SK-N-SH (cell line): ENCODE measurements around the gene TSACC. TPM values are rescaled to one million over a fixed set of nuclear protein-coding genes. Genes with fewer than 3 reads are reported as not detected.

Experiments
- CTCF ChIA-PET: fragments of 300-600, 350-600 bp; formaldehyde crosslinking; extraction: SDS; loops from one replicate; lab custom pipeline; 2021; lab: Yijun Ruan, JAX
- POLR2A ChIA-PET: fragments of 350-600 bp; sonication (Branson Sonifier 250); formaldehyde crosslinking; extraction: SDS; loops from one replicate; lab custom pipeline; 2020; ENCODE audit warnings: antibody characterized with exemption, inconsistent platforms; lab: Yijun Ruan, JAX
- DNase-seq: peaks from one replicate; pipeline ENCODE4 v3.0.0; 2012
- H2AFZ ChIP-seq: fragments of 200-600 bp; sonication (generic); 2 replicates; pipeline ENCODE4 v1.8.1; 2016; ENCODE audit warnings: antibody characterized with exemption, mild to moderate bottlenecking, low read depth
- H3F3A ChIP-seq: fragments of 200-600 bp; sonication (generic); replicated peaks from 2 replicates; pipeline ENCODE3; 2016; ENCODE audit warnings: antibody characterized with exemption, mild to moderate bottlenecking; ENCODE audit not compliant: insufficient read depth
- H3K27ac ChIP-seq, 2 experiments: fragments of 200-500 bp in 1 of 2; fragments of 200-600 bp in 1 of 2; sonication (Bioruptor generic) in 1 of 2; sonication (generic), shearing (Covaris generic) in 1 of 2; 2 replicates each; pipeline versions ENCODE4 v1.5.1 to v1.6.1; 2014 to 2016; ENCODE audit warnings: low read depth in 2 of 2, inconsistent platforms in 1 of 2, low read length in 1 of 2, mild to moderate bottlenecking in 1 of 2, mixed read lengths in 1 of 2
- H3K27me3 ChIP-seq: fragments of 200-600 bp; sonication (generic), shearing (Covaris generic); 2 replicates; pipeline ENCODE4 v1.6.1; 2016; ENCODE audit warnings: mixed run types; ENCODE audit not compliant: insufficient read depth
- H3K36me3 ChIP-seq, 2 experiments: fragments of 200-500 bp in 1 of 2; fragments of 200-600 bp in 1 of 2; sonication (Bioruptor generic) in 1 of 2; sonication (generic) in 1 of 2; replicated peaks in 1 of 2; 2 replicates each; pipeline versions ENCODE3 to v1.5.1; 2014 to 2016; ENCODE audit warnings: low read length in 1 of 2, mild to moderate bottlenecking in 1 of 2; ENCODE audit not compliant: insufficient read depth in 2 of 2, control insufficient read depth in 1 of 2
- H3K4me1 ChIP-seq, 2 experiments: fragments of 200-500 bp in 1 of 2; fragments of 200-600 bp in 1 of 2; sonication (Bioruptor generic) in 1 of 2; sonication (generic), shearing (Covaris generic) in 1 of 2; 2 replicates each; pipeline versions ENCODE4 v1.5.1 to v1.6.1; 2014 to 2016; ENCODE audit warnings: low read depth in 1 of 2, low read length in 1 of 2, mixed run types in 1 of 2; ENCODE audit not compliant: insufficient read depth in 2 of 2, control insufficient read depth in 1 of 2
- H3K4me2 ChIP-seq: fragments of 200-600 bp; sonication (generic), shearing (Covaris generic); 2 replicates; pipeline ENCODE4 v1.6.1; 2017; ENCODE audit warnings: mixed run types
- H3K4me3 ChIP-seq, 2 experiments: fragments of 200-500 bp in 1 of 2; fragments of 200-600 bp in 1 of 2; sonication (Bioruptor generic) in 1 of 2; sonication (generic), shearing (Covaris generic) in 1 of 2; 2 replicates each; pipeline versions ENCODE4 v1.5.1 to v1.8.1; 2014 to 2016; ENCODE audit warnings: low read depth in 2 of 2, inconsistent platforms in 1 of 2, low read length in 1 of 2, mild to moderate bottlenecking in 1 of 2, mixed read lengths in 1 of 2, moderate library complexity in 1 of 2
- H3K79me2 ChIP-seq: fragments of 200-600 bp; sonication (generic); 2 replicates; pipeline ENCODE4 v1.8.1; 2017; ENCODE audit warnings: mild to moderate bottlenecking; ENCODE audit not compliant: insufficient read depth
- H3K9ac ChIP-seq: fragments of 200-600 bp; sonication (generic); 2 replicates; pipeline ENCODE4 v1.6.1; 2017; ENCODE audit warnings: mixed run types
- H3K9me2 ChIP-seq: fragments of 200-600 bp; sonication (generic); 2 replicates; pipeline ENCODE4 v1.6.1; 2017; ENCODE audit warnings: mixed run types
- H3K9me3 ChIP-seq: fragments of 200-600 bp; sonication (generic); 2 replicates; pipeline ENCODE4 v1.6.1; 2017; ENCODE audit warnings: mixed run types, mild to moderate bottlenecking, moderate library complexity
- H4K20me1 ChIP-seq: fragments of 200-600 bp; sonication (generic); 2 replicates; pipeline ENCODE4 v1.6.1; 2017; ENCODE audit warnings: mild to moderate bottlenecking, mixed run types; ENCODE audit not compliant: insufficient read depth
- ELF1 ChIP-seq: IDR thresholded peaks from 2 replicates; pipeline ENCODE4 v1.4.0; 2012
- EZH2phosphoT487 ChIP-seq: fragments of 200-600 bp; sonication (generic); IDR thresholded peaks from 2 replicates; pipeline ENCODE4 v1.6.1; 2017; ENCODE audit warnings: low read depth, mixed run types, mild to moderate bottlenecking, antibody characterized with exemption, moderate library complexity, borderline replicate concordance
- FOSL2 ChIP-seq: IDR thresholded peaks from 2 replicates; pipeline ENCODE4 v1.4.0; 2012; ENCODE audit warnings: low read depth, mild to moderate bottlenecking, moderate library complexity, borderline replicate concordance
- GATA2 ChIP-seq: sonication (generic); formaldehyde crosslinking; IDR thresholded peaks from 2 replicates; pipeline ENCODE4 v1.5.0; 2020; ENCODE audit warnings: mild to moderate bottlenecking, missing genetic modification reagents
- MEF2A ChIP-seq: IDR thresholded peaks from 2 replicates; pipeline ENCODE4 v1.4.0; 2012; ENCODE audit warnings: low read depth, borderline replicate concordance
- POLR2AphosphoS5 ChIP-seq: IDR thresholded peaks from 2 replicates; pipeline ENCODE4 v1.6.1; 2012; ENCODE audit warnings: low read depth, low read length
- RFX5 ChIP-seq: IDR thresholded peaks from 2 replicates; pipeline ENCODE4 v1.6.1; 2012; ENCODE audit warnings: mild to moderate bottlenecking, improper control_type of control experiment, low read length
- SIN3A ChIP-seq: IDR thresholded peaks from 2 replicates; pipeline ENCODE4 v1.6.1; 2012; ENCODE audit warnings: low read depth, mild to moderate bottlenecking, low read length, moderate library complexity, borderline replicate concordance
- WGBS: methylation state at CpG from one replicate; pipeline ENCODE4 v1.1.6; 2017; ENCODE audit warnings: low lambda C conversion rate; 5-methylcytosine and 5-hydroxymethylcytosine counted together
- polyA plus RNA-seq, 3 experiments: library from polyadenylated mRNA; depleted of rRNA; stranded (reverse); fragments of >200 nt; gene quantifications; 2 replicates each; pipeline ENCODE4 v1.2.3, GENCODE V29; 2012
- TF ChIP-seq, protein P1 (sequence below): IDR thresholded peaks from 2 replicates; pipeline ENCODE4 v1.4.0; 2012; ENCODE audit warnings: low read depth, borderline replicate concordance
- TF ChIP-seq, protein P2 (sequence below): fragments of 150-350 bp; IDR thresholded peaks from 2 replicates; pipeline ENCODE4 v1.6.1; 2017; ENCODE audit warnings: antibody characterized with exemption, low read length, low read depth, borderline replicate concordance
- TF ChIP-seq, protein P3 (sequence below): fragments of 200-600 bp; sonication (generic); IDR thresholded peaks from 2 replicates; pipeline ENCODE4 v1.6.1; 2017; ENCODE audit warnings: antibody characterized with exemption, mild to moderate bottlenecking, moderate library complexity
- TF ChIP-seq, protein P4 (sequence below): IDR thresholded peaks from 2 replicates; pipeline ENCODE4; 2012

The TSACC gene
- polyA plus RNA-seq, 1 of the 3 experiments (the other 2 are of a cell fraction), result 1.5 TPM

DNA sequence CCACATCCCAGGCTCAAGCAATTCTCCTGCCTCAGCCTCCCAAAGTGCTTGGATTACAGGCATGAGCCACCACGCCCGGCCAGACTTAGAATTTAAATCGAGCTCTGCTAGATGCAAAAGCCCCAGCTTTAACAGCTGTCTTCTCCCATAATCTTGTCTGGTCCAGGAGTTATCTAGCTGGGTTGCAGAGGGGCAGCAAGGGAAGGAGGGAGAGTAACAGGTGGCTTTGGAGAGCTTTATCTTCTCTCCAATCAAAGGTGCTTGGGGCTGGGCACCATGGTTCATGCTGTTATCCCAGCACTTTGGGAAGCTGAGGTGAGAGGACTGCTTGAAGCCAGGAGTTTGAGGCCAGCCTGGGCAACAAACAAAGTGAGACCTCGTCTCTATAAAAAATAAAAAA lies 34.5 kb downstream of the TSACC start:
- H3K9me2 ChIP-seq, result no peaks in the 10 kb centered on the region
- H3K9me3 ChIP-seq, result no peaks in the 10 kb centered on the region
- H3K79me2 ChIP-seq, result no peaks in the 10 kb centered on the region
- no peak overlapping the region for H2AFZ ChIP-seq
- H4K20me1 ChIP-seq, result no peaks in the 10 kb centered on the region
- H3K9ac ChIP-seq, result no peak overlapping the region
- CTCF ChIA-PET, result interaction anchor here (0.8 to 11.5 kb wide), 5 partner anchors 10 to 85 kb away, joined by 3 to 117 read pairs (median 4); no protein-coding TSS in a partner anchor
- peaks cover 0 to 9% of the 10 kb centered on the region in 2 experiments; a peak in 1 of 4 replicates for H3K4me1 ChIP-seq
- no peaks in the 10 kb centered on the region for H3F3A ChIP-seq
- H3K4me2 ChIP-seq, result no peak overlapping the region
- DNase-seq, result no peak
- 60% methylated on average over 4 of the region's 4 CpGs for WGBS
- TF ChIP-seq MEF2A (no peak), FOSL2 (no peak), RFX5 (no peak), ELF1 (no peak), SIN3A (no peak), EZH2phosphoT487 (no peak), POLR2AphosphoS5 (no peak)
- TF ChIP-seq, protein P1, sequence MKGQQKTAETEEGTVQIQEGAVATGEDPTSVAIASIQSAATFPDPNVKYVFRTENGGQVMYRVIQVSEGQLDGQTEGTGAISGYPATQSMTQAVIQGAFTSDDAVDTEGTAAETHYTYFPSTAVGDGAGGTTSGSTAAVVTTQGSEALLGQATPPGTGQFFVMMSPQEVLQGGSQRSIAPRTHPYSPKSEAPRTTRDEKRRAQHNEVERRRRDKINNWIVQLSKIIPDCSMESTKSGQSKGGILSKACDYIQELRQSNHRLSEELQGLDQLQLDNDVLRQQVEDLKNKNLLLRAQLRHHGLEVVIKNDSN, result no peak
- TF ChIP-seq, protein P2, sequence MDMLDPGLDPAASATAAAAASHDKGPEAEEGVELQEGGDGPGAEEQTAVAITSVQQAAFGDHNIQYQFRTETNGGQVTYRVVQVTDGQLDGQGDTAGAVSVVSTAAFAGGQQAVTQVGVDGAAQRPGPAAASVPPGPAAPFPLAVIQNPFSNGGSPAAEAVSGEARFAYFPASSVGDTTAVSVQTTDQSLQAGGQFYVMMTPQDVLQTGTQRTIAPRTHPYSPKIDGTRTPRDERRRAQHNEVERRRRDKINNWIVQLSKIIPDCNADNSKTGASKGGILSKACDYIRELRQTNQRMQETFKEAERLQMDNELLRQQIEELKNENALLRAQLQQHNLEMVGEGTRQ, result no peak
- TF ChIP-seq, protein P3, sequence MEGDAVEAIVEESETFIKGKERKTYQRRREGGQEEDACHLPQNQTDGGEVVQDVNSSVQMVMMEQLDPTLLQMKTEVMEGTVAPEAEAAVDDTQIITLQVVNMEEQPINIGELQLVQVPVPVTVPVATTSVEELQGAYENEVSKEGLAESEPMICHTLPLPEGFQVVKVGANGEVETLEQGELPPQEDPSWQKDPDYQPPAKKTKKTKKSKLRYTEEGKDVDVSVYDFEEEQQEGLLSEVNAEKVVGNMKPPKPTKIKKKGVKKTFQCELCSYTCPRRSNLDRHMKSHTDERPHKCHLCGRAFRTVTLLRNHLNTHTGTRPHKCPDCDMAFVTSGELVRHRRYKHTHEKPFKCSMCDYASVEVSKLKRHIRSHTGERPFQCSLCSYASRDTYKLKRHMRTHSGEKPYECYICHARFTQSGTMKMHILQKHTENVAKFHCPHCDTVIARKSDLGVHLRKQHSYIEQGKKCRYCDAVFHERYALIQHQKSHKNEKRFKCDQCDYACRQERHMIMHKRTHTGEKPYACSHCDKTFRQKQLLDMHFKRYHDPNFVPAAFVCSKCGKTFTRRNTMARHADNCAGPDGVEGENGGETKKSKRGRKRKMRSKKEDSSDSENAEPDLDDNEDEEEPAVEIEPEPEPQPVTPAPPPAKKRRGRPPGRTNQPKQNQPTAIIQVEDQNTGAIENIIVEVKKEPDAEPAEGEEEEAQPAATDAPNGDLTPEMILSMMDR, result no peak
- TF ChIP-seq, protein P4, sequence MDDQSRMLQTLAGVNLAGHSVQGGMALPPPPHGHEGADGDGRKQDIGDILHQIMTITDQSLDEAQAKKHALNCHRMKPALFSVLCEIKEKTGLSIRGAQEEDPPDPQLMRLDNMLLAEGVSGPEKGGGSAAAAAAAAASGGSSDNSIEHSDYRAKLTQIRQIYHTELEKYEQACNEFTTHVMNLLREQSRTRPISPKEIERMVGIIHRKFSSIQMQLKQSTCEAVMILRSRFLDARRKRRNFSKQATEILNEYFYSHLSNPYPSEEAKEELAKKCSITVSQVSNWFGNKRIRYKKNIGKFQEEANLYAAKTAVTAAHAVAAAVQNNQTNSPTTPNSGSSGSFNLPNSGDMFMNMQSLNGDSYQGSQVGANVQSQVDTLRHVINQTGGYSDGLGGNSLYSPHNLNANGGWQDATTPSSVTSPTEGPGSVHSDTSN, result no peak
- TF ChIP-seq, all 33 proteins: peak for 0
- no peak overlapping the region for H3K27ac ChIP-seq
- no peaks in the 10 kb centered on the region for H3K27me3 ChIP-seq
- H3K4me3 ChIP-seq, result no peak overlapping the region
- no peaks in the 10 kb centered on the region for H3K36me3 ChIP-seq
- POLR2A ChIA-PET, result no interaction called here

DNA sequence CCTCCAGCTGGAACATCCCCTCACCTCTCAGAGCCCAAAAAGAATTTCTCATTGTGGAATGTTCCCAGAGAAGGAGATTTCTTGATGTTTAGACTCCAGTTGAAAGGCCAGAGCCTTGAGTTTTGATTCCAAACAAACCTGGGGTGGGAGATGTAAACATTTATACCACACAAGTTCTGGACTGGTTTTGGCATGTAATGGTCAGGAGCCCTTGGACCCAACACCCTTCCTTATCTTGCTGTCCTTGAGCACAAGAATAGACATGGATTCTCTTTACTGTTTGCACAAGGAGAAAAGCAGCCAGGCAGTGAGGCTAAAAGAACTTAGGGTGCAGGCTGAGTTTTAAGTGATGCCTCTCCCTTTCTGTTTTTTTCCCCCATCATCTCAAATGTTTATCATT lies 35.2 kb downstream of the TSACC start:
- Histone ChIP-seq H3K27ac (no peak overlapping the region), H4K20me1 (no peaks in the 10 kb centered on the region), H3K4me1 (peaks cover 0 to 4% of the 10 kb centered on the region in 2 experiments; a peak in 1 of 4 replicates), H3K9me2 (no peaks in the 10 kb centered on the region), H3K9me3 (no peaks in the 10 kb centered on the region), H3K9ac (no peak overlapping the region), H3K27me3 (no peaks in the 10 kb centered on the region), H2AFZ (no peak overlapping the region), H3K79me2 (no peaks in the 10 kb centered on the region), H3K4me3 (no peak overlapping the region), H3K36me3 (no peaks in the 10 kb centered on the region), H3F3A (no peaks in the 10 kb centered on the region), H3K4me2 (no peak overlapping the region)
- ChIA-PET POLR2A (no interaction called here), CTCF (interaction anchor here (0.8 to 11.5 kb wide), 5 partner anchors 10 to 84 kb away, joined by 3 to 117 read pairs (median 4); no protein-coding TSS in a partner anchor)
- TF ChIP-seq, protein P2, result no peak
- TF ChIP-seq GATA2, result no peak
- no peak for DNase-seq
